Activated naive CD4-positive, alpha-beta T cell treated with anti-CD3 and anti-CD28 coated beads, Interleukin-2, amount 10 ng/mL, durations not matched to agents 7 days and 5 days (primary cell): ENCODE data around the gene PROP1.
"Not testable (repeated sequence)": the region's sequence is repeated elsewhere in the genome, so short reads cannot be mapped to it uniquely, and the experiment has no call there.

Experiments
- CTCF ChIA-PET: fragments of 350-600 bp; sonication (Branson Sonifier 250); formaldehyde crosslinking; loops from one replicate; lab custom pipeline; 2021; ENCODE audit warnings: antibody characterized with exemption; lab: Charles Lee
- DNase-seq: peaks from one replicate; pipeline ENCODE4 v3.0.0-alpha.2; 2020
- H3K27ac Mint-ChIP-seq: one replicate; pipeline ENCODE4 v1.8.0; 2021; ENCODE audit warnings: mild to moderate bottlenecking, moderate library complexity, mixed read lengths
- H3K27me3 Mint-ChIP-seq: one replicate; pipeline ENCODE4 v1.8.0; 2021; ENCODE audit warnings: mild to moderate bottlenecking, mixed read lengths
- H3K36me3 Mint-ChIP-seq: one replicate; pipeline ENCODE4 v1.8.0; 2021; ENCODE audit warnings: mixed read lengths
- H3K4me1 Mint-ChIP-seq: one replicate; pipeline ENCODE4 v1.8.0; 2021; ENCODE audit warnings: mixed read lengths
- H3K4me3 Mint-ChIP-seq: one replicate; pipeline ENCODE4 v1.8.0; 2021; ENCODE audit warnings: mild to moderate bottlenecking, moderate library complexity, mixed read lengths
- H3K9me3 Mint-ChIP-seq: one replicate; pipeline ENCODE4 v1.8.0; 2021; ENCODE audit warnings: mixed read lengths

PROP1 gene

GRCh38 chr5:177988989-177989625 is 6.9 kb downstream of the PROP1 start:
- Mint-ChIP-seq H3K4me3 (no peak overlapping the region), H3K27me3 (peaks cover 64% of the 10 kb centered on the region), H3K27ac (no peak overlapping the region), H3K9me3 (no peaks in the 10 kb centered on the region), H3K36me3 (no peaks in the 10 kb centered on the region), H3K4me1 (peaks cover 3% of the 10 kb centered on the region)
- DNase-seq, result no peak
- CTCF ChIA-PET, result no interaction called here

- CTCF ChIA-PET, result no interaction called here
- H3K27me3 Mint-ChIP-seq, result peaks cover 71% of the 10 kb centered on the region
- H3K4me1 Mint-ChIP-seq, result peaks cover 6% of the 10 kb centered on the region
- H3K36me3 Mint-ChIP-seq, result no peaks in the 10 kb centered on the region
- no peaks in the 10 kb centered on the region for H3K9me3 Mint-ChIP-seq
- H3K4me3 Mint-ChIP-seq, result no peak overlapping the region
- no peak for DNase-seq
- H3K27ac Mint-ChIP-seq, result no peak overlapping the region
Observed at GRCh38 chr5:177987326-177987725, 8.7 kb downstream of the PROP1 start.

GRCh38 chr5:177985430-177986040 is 10.5 kb downstream of the PROP1 start:
- H3K27me3 Mint-ChIP-seq, result peaks cover 81% of the 10 kb centered on the region
- DNase-seq, result no peak
- peaks cover 6% of the 10 kb centered on the region for H3K4me1 Mint-ChIP-seq
- no peak overlapping the region for H3K27ac Mint-ChIP-seq
- no peaks in the 10 kb centered on the region for H3K9me3 Mint-ChIP-seq
- no peak overlapping the region for H3K4me3 Mint-ChIP-seq
- CTCF ChIA-PET, result no interaction called here
- H3K36me3 Mint-ChIP-seq, result no peaks in the 10 kb centered on the region

- Mint-ChIP-seq H3K27me3 (peaks cover 82% of the 10 kb centered on the region), H3K4me3 (no peak overlapping the region)
Observed at GRCh38 chr5:177984584-177985206, 11.3 kb downstream of the PROP1 start.

GRCh38 chr5:177983763-177984583 is 12.1 kb downstream of the PROP1 start:
- CTCF ChIA-PET, result no interaction called here

More at GRCh38 chr5:177984584-177985206, 11.3 kb downstream of the PROP1 start:
- DNase-seq, result no peak
- Mint-ChIP-seq H3K9me3 (no peaks in the 10 kb centered on the region), H3K4me1 (peaks cover 6% of the 10 kb centered on the region), H3K27ac (no peak overlapping the region), H3K36me3 (no peaks in the 10 kb centered on the region)
- CTCF ChIA-PET, result no interaction called here

GRCh38 chr5:177982956-177983355 is 13.1 kb downstream of the PROP1 start:
- DNase-seq, result no peak
- Mint-ChIP-seq H3K27me3 (peaks cover 76% of the 10 kb centered on the region), H3K36me3 (no peaks in the 10 kb centered on the region), H3K9me3 (no peaks in the 10 kb centered on the region), H3K4me3 (no peak overlapping the region), H3K4me1 (peaks cover 6% of the 10 kb centered on the region), H3K27ac (no peak overlapping the region)
- CTCF ChIA-PET, result interaction anchor here (1.2 kb wide), 1 partner anchor 137 kb away, joined by 4 read pairs; no protein-coding TSS in a partner anchor

More at GRCh38 chr5:177983763-177984583, 12.1 kb downstream of the PROP1 start:
- Mint-ChIP-seq H3K4me1 (peaks cover 6% of the 10 kb centered on the region), H3K9me3 (no peaks in the 10 kb centered on the region), H3K36me3 (no peaks in the 10 kb centered on the region), H3K27me3 (peaks cover 78% of the 10 kb centered on the region), H3K27ac (no peak overlapping the region), H3K4me3 (no peak overlapping the region)
- no peak for DNase-seq

- Mint-ChIP-seq H3K4me3 (no peak overlapping the region), H3K4me1 (peaks cover 6% of the 10 kb centered on the region), H3K27me3 (peaks cover 69% of the 10 kb centered on the region), H3K27ac (no peak overlapping the region), H3K9me3 (no peaks in the 10 kb centered on the region), H3K36me3 (no peaks in the 10 kb centered on the region)
- peak; percentile 53 for DNase-seq
- CTCF ChIA-PET, result interaction anchor here (1.2 kb wide), 1 partner anchor 138 kb away, joined by 4 read pairs; no protein-coding TSS in a partner anchor
Observed at GRCh38 chr5:177982072-177982727, 13.8 kb downstream of the PROP1 start.

GRCh38 chr5:177981296-177982071 is 14.6 kb downstream of the PROP1 start:
- CTCF ChIA-PET, result interaction anchor here (1.2 kb wide), 1 partner anchor 139 kb away, joined by 4 read pairs; no protein-coding TSS in a partner anchor
- peaks cover 6% of the 10 kb centered on the region for H3K4me1 Mint-ChIP-seq
- DNase-seq, result no peak
- H3K27me3 Mint-ChIP-seq, result peaks cover 62% of the 10 kb centered on the region
- no peaks in the 10 kb centered on the region for H3K36me3 Mint-ChIP-seq
- no peak overlapping the region for H3K27ac Mint-ChIP-seq
- no peak overlapping the region for H3K4me3 Mint-ChIP-seq
- no peaks in the 10 kb centered on the region for H3K9me3 Mint-ChIP-seq

GRCh38 chr5:177980743-177981151 is 15.3 kb downstream of the PROP1 start:
- Mint-ChIP-seq H3K4me1 (peaks cover 6% of the 10 kb centered on the region), H3K27me3 (peaks cover 56% of the 10 kb centered on the region), H3K27ac (no peak overlapping the region), H3K9me3 (no peaks in the 10 kb centered on the region), H3K36me3 (no peaks in the 10 kb centered on the region), H3K4me3 (no peak overlapping the region)
- no peak for DNase-seq
- CTCF ChIA-PET, result no interaction called here

- H3K9me3 Mint-ChIP-seq, H3K36me3 Mint-ChIP-seq, DNase-seq, H3K4me3 Mint-ChIP-seq, H3K4me1 Mint-ChIP-seq, H3K27ac Mint-ChIP-seq, CTCF ChIA-PET: not testable (repeated sequence)
- peaks cover 31% of the 10 kb centered on the region for H3K27me3 Mint-ChIP-seq
Observed at GRCh38 chr5:177977600-177977999, 18.4 kb downstream of the PROP1 start.

GRCh38 chr5:177973066-177973635 is 22.9 kb downstream of the PROP1 start:
- H3K27me3 Mint-ChIP-seq, result peaks cover 11% of the 10 kb centered on the region
- H3K4me1 Mint-ChIP-seq, result no peaks in the 10 kb centered on the region
- H3K9me3 Mint-ChIP-seq, result peaks cover 2% of the 10 kb centered on the region
- CTCF ChIA-PET, result no interaction called here
- H3K4me3 Mint-ChIP-seq, result no peak overlapping the region
- no peak for DNase-seq
- H3K27ac Mint-ChIP-seq, result no peak overlapping the region
- H3K36me3 Mint-ChIP-seq, result no peaks in the 10 kb centered on the region

- CTCF ChIA-PET, result no interaction called here
- Mint-ChIP-seq H3K9me3 (peaks cover 2% of the 10 kb centered on the region), H3K27ac (no peak overlapping the region), H3K4me1 (no peaks in the 10 kb centered on the region), H3K27me3 (peaks cover 11% of the 10 kb centered on the region), H3K36me3 (no peaks in the 10 kb centered on the region), H3K4me3 (no peak overlapping the region)
- DNase-seq, result no peak
Observed at GRCh38 chr5:177972613-177973012, 23.4 kb downstream of the PROP1 start.

GRCh38 chr5:177972014-177972413 is 24.0 kb downstream of the PROP1 start:
- H3K36me3 Mint-ChIP-seq, H3K27ac Mint-ChIP-seq, H3K4me3 Mint-ChIP-seq, CTCF ChIA-PET, H3K9me3 Mint-ChIP-seq, DNase-seq, H3K4me1 Mint-ChIP-seq: not testable (repeated sequence)
- peaks cover 11% of the 10 kb centered on the region for H3K27me3 Mint-ChIP-seq
